Measurements from ENCODE around the gene RNPEPL1. TPM values are rescaled to one million over a fixed set of nuclear protein-coding genes. Genes with fewer than 3 reads are reported as not detected.

Gene RNPEPL1
- total RNA-seq, 3 donors from 2014 or later = 76.4 to 119 (median 76.9) TPM

GRCh38 chr2:240522406-240522805 is 45.9 kb upstream of the RNPEPL1 start:
- no peak for TF ChIP-seq CTCF (IDR thresholded peaks at IDR 0.05)
- H3K9me3 ChIP-seq = peaks cover 16% of the 10 kb centered on the region
- intact Hi-C loops (cut with DNase I, micrococcal nuclease) = no loop called here
- H3K4me1 ChIP-seq (ENCODE audit: low read depth) = no peaks in the 10 kb centered on the region
- H3K4me3 ChIP-seq = no peak overlapping the region
- ATAC-seq = no peak
- H3K36me3 ChIP-seq (ENCODE audit: low read depth) = no peaks in the 10 kb centered on the region
- DNase-seq = no peak

- ATAC-seq = no peak
- intact Hi-C loops (cut with DNase I, micrococcal nuclease) = no loop called here
- no peak overlapping the region for H3K4me3 ChIP-seq
- peaks cover 16% of the 10 kb centered on the region for H3K9me3 ChIP-seq
- no peak for DNase-seq
- no peak for TF ChIP-seq CTCF (IDR thresholded peaks at IDR 0.05)
- H3K36me3 ChIP-seq (ENCODE audit: low read depth) = no peaks in the 10 kb centered on the region
- H3K4me1 ChIP-seq (ENCODE audit: low read depth) = no peaks in the 10 kb centered on the region
Observed at GRCh38 chr2:240523451-240524281, 44.6 kb upstream of the RNPEPL1 start.

GRCh38 chr2:240524963-240525718 is 43.1 kb upstream of the RNPEPL1 start:
- Histone ChIP-seq H3K36me3 (ENCODE audit: low read depth) (no peaks in the 10 kb centered on the region), H3K9me3 (peaks cover 16% of the 10 kb centered on the region)
- intact Hi-C loops (cut with DNase I, micrococcal nuclease) = no loop called here

GRCh38 chr2:240525802-240526201 is 42.5 kb upstream of the RNPEPL1 start:
- intact Hi-C loops (cut with DNase I, micrococcal nuclease) = no loop called here
- H3K4me3 ChIP-seq = no peak overlapping the region
- DNase-seq (no peak), ATAC-seq (no peak)
- H3K36me3 ChIP-seq (ENCODE audit: low read depth) = no peaks in the 10 kb centered on the region
- H3K4me1 ChIP-seq (ENCODE audit: low read depth) = no peaks in the 10 kb centered on the region
- peaks cover 17% of the 10 kb centered on the region for H3K9me3 ChIP-seq
- TF ChIP-seq CTCF (IDR thresholded peaks at IDR 0.05) = no peak

More at GRCh38 chr2:240524963-240525718, 43.1 kb upstream of the RNPEPL1 start:
- ATAC-seq = no peak
- Histone ChIP-seq H3K4me3 (no peak overlapping the region), H3K4me1 (ENCODE audit: low read depth) (no peaks in the 10 kb centered on the region)
- no peak for DNase-seq
- no peak for TF ChIP-seq CTCF (IDR thresholded peaks at IDR 0.05)

- H3K4me3 ChIP-seq = no peak overlapping the region
- no peaks in the 10 kb centered on the region for H3K36me3 ChIP-seq (ENCODE audit: low read depth)
- no peak for TF ChIP-seq CTCF (IDR thresholded peaks at IDR 0.05)
- H3K4me1 ChIP-seq (ENCODE audit: low read depth) = no peaks in the 10 kb centered on the region
- intact Hi-C loops (cut with DNase I, micrococcal nuclease) = no loop called here
- DNase-seq (no peak), ATAC-seq (no peak)
- H3K9me3 ChIP-seq = peaks cover 24% of the 10 kb centered on the region
Observed at GRCh38 chr2:240526521-240526920, 41.8 kb upstream of the RNPEPL1 start.
